OCI-LY7 (cell line): ENCODE results near the gene LHX5.

Source experiments
- EZH2phosphoT487 ChIP-seq: fragments of 200-600 bp; sonication (generic); IDR thresholded peaks from 2 replicates; pipeline ENCODE4 v1.6.1; 2018; ENCODE audit warnings: low read depth, borderline replicate concordance, mild to moderate bottlenecking, mixed run types, antibody characterized with exemption, low read length, moderate library complexity, mixed read lengths
- TF ChIP-seq, protein P1 (sequence below): fragments of 200-600 bp; sonication (generic); conservative IDR thresholded peaks from 2 replicates; pipeline ENCODE4 v1.5.1; 2014; ENCODE audit warnings: mild to moderate bottlenecking, antibody characterized with exemption, low read length, moderate library complexity, mixed read lengths

DNA sequence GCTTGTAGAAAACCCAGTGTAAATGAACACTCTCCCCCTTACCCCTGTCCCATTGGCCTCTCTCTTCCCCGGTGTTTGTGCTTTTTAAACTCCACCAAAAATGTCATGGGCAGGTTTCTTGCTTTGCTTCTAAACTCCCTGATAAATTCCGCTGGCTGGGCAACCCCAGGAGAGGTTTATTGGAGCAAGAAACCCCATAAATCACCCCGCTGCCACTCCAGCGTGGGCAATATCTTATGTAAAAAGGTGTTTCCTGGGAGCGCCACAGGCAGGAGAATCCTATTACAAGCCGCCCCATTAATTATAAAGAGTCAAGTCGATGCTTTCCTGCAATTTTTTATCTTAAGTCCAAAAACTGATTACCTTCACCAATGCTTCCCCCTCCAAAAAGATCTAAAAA lies 22.8 kb downstream of the LHX5 start:
- TF ChIP-seq, protein P1, sequence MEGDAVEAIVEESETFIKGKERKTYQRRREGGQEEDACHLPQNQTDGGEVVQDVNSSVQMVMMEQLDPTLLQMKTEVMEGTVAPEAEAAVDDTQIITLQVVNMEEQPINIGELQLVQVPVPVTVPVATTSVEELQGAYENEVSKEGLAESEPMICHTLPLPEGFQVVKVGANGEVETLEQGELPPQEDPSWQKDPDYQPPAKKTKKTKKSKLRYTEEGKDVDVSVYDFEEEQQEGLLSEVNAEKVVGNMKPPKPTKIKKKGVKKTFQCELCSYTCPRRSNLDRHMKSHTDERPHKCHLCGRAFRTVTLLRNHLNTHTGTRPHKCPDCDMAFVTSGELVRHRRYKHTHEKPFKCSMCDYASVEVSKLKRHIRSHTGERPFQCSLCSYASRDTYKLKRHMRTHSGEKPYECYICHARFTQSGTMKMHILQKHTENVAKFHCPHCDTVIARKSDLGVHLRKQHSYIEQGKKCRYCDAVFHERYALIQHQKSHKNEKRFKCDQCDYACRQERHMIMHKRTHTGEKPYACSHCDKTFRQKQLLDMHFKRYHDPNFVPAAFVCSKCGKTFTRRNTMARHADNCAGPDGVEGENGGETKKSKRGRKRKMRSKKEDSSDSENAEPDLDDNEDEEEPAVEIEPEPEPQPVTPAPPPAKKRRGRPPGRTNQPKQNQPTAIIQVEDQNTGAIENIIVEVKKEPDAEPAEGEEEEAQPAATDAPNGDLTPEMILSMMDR = no peak
- no peak for TF ChIP-seq EZH2phosphoT487
